Mucosa of descending colon (tissue), 3 donors: ENCODE measurements around the gene ESPL1. TPM values are rescaled to one million over a fixed set of nuclear protein-coding genes. Genes with fewer than 3 reads are reported as not detected.
A peak's percentile ranks its signal among the peaks of the same experiment; 100 is the strongest.

ENCODE experiments used
- ATAC-seq: fragments of 200-7000 bp; cut with Tn5 transposase; one replicate; pipeline ENCODE4 v1.9.1; 2020; ENCODE audit warnings: mild to moderate bottlenecking, moderate library complexity
- DNase-seq, 3 donors: peaks; one replicate each; pipeline ENCODE4 v3.0.0-alpha.2; 2020
- H3K36me3 ChIP-seq: fragments of 200-600 bp; one replicate; pipeline ENCODE4 v1.8.0; 2021; ENCODE audit warnings: low read depth, mild to moderate bottlenecking
- H3K4me1 ChIP-seq: fragments of 200-600 bp; one replicate; pipeline ENCODE4 v1.8.0; 2021; ENCODE audit warnings: low read depth, mild to moderate bottlenecking
- H3K4me3 ChIP-seq: fragments of 200-600 bp; one replicate; pipeline ENCODE4 v1.8.0; 2021; ENCODE audit warnings: mild to moderate bottlenecking
- H3K9me3 ChIP-seq: fragments of 200-600 bp; one replicate; pipeline ENCODE4 v1.8.0; 2021; ENCODE audit warnings: mild to moderate bottlenecking
- intact Hi-C, 2 donors: fragments of 100-400 bp; cut with DNase I in 1 of 2; cut with micrococcal nuclease in 1 of 2; formaldehyde crosslinking; loops; one replicate each; pipeline versions ENCODE4 v1.11.0 to v1.11.1; 2022; cut with DNase I, micrococcal nuclease
- total RNA-seq, 3 donors: library from RNA; stranded (reverse); fragmentation: NEBNext Ultra II Directional in 2 of 3; extraction: Animal tissue kit (Norgen Biotek cat#: 25700) in 2 of 3; gene quantifications; one replicate each; pipeline versions ENCODE4 v1.2.1 to v1.2.4, GENCODE V29; 2021 to 2023
- TF ChIP-seq, protein P1 (sequence below): fragments of 200-600 bp; IDR thresholded peaks from one replicate; pipeline ENCODE4 v1.8.0; 2022; ENCODE audit warnings: antibody characterized with exemption, mild to moderate bottlenecking
- donor health status: DM: no; HTN: no; CAD: no; lungs with moderate emphysema.
- donor health status: DM: no; HTN: no; CAD: no.
- donor health status: DM: no; HTN: yes; CAD: no.

ESPL1 gene
- total RNA-seq, 3 donors from 2014 or later = 4.5 to 13.1 (median 5.8) TPM

DNA sequence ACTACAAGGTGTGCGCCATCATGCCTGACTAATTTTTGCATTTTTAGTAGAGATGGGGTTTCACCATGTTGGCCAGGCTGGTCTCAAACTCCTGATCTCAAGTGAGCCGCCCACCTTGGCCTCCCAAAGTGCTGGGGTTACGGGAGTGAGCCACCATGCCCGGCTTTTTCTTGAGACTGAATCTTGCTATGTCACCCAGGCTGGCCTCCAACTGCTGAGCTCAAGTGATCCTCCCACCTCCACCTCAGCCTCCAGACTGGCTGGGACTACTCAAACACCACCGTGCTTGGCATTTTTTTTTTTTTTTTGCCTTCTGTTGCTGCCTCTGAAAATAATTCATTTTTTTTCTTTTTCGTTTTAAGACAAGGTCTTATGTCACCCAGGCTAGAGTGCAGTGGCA is 8.2 kb upstream of the ESPL1 start:
- Histone ChIP-seq H3K36me3 (no peaks in the 10 kb centered on the region), H3K4me1 (no peaks in the 10 kb centered on the region), H3K4me3 (no peak overlapping the region), H3K9me3 (no peaks in the 10 kb centered on the region)
- intact Hi-C loops = no loop called here
- TF ChIP-seq, protein P1, sequence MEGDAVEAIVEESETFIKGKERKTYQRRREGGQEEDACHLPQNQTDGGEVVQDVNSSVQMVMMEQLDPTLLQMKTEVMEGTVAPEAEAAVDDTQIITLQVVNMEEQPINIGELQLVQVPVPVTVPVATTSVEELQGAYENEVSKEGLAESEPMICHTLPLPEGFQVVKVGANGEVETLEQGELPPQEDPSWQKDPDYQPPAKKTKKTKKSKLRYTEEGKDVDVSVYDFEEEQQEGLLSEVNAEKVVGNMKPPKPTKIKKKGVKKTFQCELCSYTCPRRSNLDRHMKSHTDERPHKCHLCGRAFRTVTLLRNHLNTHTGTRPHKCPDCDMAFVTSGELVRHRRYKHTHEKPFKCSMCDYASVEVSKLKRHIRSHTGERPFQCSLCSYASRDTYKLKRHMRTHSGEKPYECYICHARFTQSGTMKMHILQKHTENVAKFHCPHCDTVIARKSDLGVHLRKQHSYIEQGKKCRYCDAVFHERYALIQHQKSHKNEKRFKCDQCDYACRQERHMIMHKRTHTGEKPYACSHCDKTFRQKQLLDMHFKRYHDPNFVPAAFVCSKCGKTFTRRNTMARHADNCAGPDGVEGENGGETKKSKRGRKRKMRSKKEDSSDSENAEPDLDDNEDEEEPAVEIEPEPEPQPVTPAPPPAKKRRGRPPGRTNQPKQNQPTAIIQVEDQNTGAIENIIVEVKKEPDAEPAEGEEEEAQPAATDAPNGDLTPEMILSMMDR = no peak
- ATAC-seq (no peak), DNase-seq (peak in 1 of 3 donors; percentile 37)

DNA sequence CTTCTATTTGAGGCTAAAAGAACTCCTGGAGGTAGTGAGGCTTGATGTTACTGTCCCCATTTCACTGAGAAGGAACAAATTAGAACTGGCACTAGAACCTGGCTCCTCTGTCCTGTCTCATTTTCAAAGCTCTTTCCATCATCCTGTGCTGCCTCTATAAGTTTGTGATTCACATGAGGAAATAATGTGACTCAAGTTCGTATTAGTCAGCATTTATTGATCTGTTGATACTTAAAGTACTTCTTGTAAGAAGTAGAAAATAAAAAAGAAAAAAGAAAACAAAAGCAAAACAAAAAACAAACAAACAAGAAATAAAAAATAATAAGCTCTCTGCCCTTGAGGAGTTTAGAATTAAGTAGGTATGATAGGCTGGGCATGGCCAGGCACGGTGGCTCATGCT is 2.3 kb upstream of the ESPL1 start:
- Histone ChIP-seq H3K4me1 (peaks cover 6% of the 10 kb centered on the region), H3K9me3 (no peaks in the 10 kb centered on the region), H3K4me3 (no peak overlapping the region), H3K36me3 (no peaks in the 10 kb centered on the region)
- TF ChIP-seq, protein P1 = no peak
- DNase-seq = no peak
- intact Hi-C loops = no loop called here
- ATAC-seq = no peak

DNA sequence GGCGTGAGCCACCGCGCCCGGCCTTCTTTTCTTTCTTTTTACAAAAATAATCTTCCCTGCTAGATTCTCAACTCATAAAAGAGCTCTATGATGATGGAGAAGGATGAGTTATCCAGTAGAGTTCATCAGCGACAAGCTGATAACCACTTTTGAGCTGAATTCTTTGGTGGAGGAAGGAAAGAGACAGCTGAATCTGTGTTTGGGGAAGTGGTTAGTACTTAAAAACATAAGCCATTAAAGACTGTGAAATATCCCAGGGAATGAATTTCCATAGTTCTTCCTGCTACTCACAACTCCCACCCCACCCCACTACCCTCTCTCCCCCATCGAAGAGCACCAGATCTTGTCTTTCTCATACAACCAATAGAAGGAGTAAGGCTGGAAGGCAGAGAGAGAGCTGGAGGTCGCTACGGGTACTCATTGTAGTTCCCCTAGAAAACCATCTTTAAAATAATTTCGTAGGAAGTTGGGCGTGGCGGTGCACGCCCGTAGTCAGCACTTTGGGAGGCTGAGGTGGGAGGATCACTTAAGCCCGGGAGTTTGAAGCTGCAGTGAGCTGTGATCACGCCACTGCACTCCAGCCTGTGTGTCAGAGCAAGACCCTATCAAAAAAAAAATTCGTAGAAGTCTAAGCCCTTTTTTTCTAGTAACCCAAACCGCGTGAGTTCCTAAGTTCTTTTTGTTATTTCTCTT is 647 bp upstream of the ESPL1 start:
- DNase-seq = no peak
- TF ChIP-seq, protein P1 = no peak
- Histone ChIP-seq H3K9me3 (no peaks in the 10 kb centered on the region), H3K4me1 (peaks cover 6% of the 10 kb centered on the region), H3K4me3 (peak overlapping the region; percentile 24), H3K36me3 (no peaks in the 10 kb centered on the region)
- intact Hi-C loops = no loop called here
- peak; percentile 45 for ATAC-seq

DNA sequence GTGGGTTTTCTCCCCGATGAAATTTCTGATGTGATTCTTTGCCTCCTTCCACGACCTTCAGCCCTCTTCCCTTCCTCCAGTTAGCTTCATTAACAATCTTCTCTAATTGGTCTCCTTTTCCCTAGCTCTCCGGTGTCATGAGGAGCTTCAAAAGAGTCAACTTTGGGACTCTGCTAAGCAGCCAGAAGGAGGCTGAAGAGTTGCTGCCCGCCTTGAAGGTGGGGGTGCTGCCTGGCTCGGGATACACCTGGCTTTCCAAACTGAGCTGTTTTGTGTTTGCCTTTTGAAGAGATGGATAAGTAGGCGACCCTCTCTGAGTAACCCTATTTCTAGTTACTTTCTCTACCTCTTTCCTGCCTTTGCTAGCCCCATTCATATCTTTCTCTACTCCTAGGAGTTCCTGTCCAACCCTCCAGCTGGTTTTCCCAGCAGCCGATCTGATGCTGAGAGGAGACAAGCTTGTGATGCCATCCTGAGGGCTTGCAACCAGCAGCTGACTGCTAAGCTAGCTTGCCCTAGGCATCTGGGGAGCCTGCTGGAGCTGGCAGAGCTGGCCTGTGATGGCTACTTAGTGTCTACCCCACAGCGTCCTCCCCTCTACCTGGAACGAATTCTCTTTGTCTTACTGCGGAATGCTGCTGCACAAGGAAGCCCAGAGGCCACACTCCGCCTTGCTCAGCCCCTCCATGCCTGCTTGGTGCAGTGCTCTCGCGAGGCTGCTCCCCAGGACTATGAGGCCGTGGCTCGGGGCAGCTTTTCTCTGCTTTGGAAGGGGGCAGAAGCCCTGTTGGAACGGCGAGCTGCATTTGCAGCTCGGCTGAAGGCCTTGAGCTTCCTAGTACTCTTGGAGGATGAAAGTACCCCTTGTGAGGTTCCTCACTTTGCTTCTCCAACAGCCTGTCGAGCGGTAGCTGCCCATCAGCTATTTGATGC is 797 bp downstream of the ESPL1 start:
- no peaks in the 10 kb centered on the region for H3K9me3 ChIP-seq
- H3K36me3 ChIP-seq = no peaks in the 10 kb centered on the region
- TF ChIP-seq, protein P1 = no peak
- ATAC-seq (peak; percentile 7), DNase-seq (no peak)
- peak overlapping the region; percentile 24 for H3K4me3 ChIP-seq
- intact Hi-C loops = no loop called here
- peaks cover 6% of the 10 kb centered on the region for H3K4me1 ChIP-seq

DNA sequence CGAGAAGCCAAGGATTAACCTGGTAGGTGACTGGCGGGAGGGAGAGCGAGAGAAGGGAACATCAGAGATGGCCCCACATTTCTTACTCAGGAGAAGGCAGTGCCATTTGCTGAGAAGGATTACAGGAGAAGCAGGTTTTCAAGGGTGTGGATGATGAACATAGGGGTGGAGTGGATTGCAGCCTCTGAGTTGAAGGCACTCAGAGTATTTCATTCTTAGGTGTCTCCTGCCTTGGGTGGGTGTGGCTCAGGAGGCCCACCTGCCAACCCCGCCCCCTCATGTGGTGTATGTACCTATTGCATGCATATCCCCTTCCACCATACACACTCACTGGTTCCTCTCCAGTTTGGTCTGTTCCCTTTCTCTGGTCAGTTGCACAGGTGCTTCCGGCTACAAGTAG is 6.3 kb downstream of the ESPL1 start:
- H3K4me3 ChIP-seq = no peak overlapping the region
- TF ChIP-seq, protein P1 = no peak
- no peaks in the 10 kb centered on the region for H3K4me1 ChIP-seq
- ATAC-seq (no peak), DNase-seq (no peak)
- no peaks in the 10 kb centered on the region for H3K36me3 ChIP-seq
- H3K9me3 ChIP-seq = no peaks in the 10 kb centered on the region
- intact Hi-C loops = no loop called here
